HG03442 (cell line): ENCODE results near the gene INPPL1.
"Not testable (repeated sequence)": the region's sequence is repeated elsewhere in the genome, so short reads cannot be mapped to it uniquely, and the experiment has no call there.

Experiments
- ATAC-seq: cut with Tn5 transposase; IDR thresholded peaks from one replicate; pipeline ENCODE4 v1.9.1; 2021; ENCODE audit warnings: mild to moderate bottlenecking, moderate library complexity; ENCODE audit not compliant: unreplicated experiment

INPPL1 gene

DNA sequence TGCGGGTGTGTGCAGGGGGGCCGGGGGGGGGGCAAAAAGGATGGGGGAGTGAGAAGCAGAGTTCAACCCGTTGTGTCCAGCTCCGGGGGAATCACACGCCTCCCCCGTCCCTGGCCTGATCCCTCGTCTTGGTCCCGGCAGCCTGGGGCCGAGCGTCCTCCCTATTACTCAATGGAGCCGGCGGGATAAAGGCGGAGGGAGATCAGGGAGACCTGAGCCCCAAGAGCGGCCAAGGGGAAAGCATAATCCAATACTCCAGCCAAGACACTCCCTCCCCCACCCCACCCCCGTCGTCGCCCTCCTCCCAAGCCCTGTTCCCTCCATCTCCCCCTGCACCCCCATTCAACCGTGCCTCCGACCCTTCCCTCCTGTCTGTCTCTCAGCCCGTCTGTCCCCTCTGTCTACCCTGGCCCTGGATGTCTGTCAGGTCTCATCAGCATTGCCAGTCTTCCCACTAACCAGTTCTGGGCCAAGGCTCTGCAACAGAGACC is 16.8 kb downstream of the INPPL1 start:
- no peak for ATAC-seq

- ATAC-seq, result no peak
Measured at GRCh38 chr11:72242141-72242540, 17.6 kb downstream of the INPPL1 start.

DNA sequence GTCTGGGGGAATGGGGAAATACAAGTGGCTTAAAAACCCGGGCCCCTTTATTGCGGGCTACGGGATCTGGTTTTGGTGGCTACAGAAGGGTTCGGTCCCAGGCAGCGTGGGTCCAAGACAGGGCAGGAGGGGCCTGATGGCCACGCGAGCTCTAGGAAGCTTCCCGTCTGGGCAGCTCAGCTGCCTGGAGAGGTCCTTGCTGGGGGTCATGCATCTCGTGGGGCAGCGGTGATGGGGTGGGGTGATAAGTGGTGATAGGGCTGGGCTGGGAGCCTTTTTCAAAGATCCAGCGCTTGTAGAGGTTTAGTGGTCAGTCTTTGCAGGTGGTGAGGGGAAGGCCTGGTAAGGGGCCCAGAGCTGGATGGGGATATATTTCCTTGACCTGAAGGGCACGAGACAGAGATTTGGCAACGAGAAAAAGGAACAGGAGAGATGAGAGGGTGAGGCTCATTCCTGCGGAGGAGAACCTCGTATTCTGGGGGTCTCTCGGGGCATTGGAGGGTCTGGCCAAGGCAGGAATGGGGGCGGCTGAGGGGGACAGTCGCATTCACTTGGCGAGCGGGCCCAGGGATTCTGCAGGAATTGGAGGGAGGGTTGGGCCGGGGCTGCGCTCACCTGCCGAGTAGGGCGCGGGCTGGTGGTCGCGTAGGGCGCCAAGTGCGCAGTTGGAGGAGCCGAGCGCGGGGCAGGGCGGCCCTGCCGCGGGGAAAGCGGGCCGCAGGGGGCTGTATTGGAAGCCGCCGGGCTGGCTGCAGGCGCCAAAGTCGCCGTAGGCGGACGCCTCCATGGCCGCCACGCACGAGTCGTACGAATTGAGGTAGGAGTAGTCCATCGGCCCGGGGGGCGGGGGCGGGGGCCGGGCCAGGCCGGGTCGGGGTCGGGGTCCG is 18.8 kb downstream of the INPPL1 start:
- ATAC-seq, result no peak

GRCh38 chr11:72244060-72244360 is 19.4 kb downstream of the INPPL1 start, which contains the start of gene PHOX2A:
Gene PHOX2A (minus strand): TSS chr11:72244176. CDS start chr11:72244004, 172 bp downstream.
- no peak for ATAC-seq

- no peak for ATAC-seq
Measured at GRCh38 chr11:72244361-72245262, 20.0 kb downstream of the INPPL1 start.

GRCh38 chr11:72245263-72245816 is 20.8 kb downstream of the INPPL1 start:
- ATAC-seq, result no peak

DNA sequence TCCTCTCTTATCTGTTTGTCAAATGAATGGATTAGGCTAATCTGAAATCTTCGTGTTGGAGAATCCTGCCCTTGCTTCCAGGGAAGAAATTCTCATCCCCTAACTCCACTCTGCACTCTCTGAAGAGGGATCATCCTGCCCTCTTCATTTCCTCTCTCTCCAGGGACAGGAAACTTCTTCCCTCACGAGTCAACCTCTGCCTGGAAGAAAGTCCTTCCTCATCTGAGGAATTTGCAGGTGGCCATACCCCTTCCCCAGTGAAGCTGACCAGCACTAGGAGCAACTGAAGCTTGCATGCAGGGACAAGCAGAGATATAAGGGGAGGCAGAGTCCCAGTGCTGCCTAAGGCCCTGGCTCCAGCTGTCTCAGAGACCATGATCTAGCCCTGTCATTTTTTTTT is 23.0 kb downstream of the INPPL1 start:
- ATAC-seq, result no peak

GRCh38 chr11:72249961-72250360 is 25.4 kb downstream of the INPPL1 start:
- no peak for ATAC-seq

DNA sequence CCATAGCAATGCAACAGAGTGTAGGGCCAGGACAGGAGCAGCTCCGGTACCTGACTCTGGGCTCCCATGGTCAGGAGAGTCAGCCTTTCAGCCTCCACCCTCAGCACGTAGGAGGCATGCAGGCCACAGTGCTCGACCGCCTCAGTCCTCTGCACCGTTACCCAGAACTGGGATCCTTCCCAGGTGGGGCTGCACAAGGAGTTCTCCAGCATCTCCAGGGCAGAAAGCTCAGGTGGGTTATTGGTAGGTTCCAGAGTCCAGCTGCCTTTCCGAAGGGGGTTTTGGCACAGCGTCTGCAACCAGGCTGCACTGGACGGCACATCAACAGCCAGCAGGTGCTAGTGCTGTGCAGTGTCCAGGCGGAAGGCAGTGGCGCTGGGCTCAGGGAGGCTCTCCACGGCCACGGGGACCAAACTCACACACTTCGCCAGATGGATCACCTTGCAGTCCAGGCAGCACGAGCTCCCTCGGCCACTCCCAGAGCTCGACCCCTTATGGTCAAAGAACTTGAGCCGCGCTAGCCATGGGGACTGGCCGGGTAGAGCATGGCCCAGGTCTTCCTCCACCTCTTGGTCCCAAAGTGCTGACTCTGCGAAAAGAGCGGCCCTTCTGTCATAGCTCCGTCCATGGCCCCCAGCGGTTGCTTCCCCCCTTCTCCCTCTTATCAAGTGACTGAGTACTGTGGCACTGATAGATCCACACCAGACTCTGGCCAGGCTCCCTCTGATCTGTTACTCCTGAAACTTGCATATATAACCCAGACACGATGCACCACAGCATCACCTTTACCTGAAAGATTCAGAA is 26.3 kb downstream of the INPPL1 start:
- no peak for ATAC-seq

DNA sequence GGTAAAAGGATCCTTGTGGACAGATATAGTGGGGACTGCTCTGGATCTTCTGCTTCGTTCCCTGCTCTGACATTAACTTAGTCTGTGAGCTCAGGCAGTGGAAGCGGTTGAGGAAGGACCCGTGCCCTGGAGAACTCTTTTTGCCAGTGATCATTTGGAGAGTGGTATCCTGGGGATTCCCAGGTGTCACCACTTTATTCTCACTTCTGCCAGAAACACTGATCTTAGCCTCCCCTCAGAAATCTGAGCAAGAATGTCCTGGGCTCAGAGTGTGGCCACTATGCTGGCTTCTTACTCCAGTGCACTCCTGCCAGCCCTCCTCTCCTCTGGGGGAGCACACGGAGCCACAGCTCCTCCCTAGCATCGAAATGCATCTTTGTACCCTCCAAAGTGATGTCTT is 27.0 kb downstream of the INPPL1 start:
- ATAC-seq, result no peak

DNA sequence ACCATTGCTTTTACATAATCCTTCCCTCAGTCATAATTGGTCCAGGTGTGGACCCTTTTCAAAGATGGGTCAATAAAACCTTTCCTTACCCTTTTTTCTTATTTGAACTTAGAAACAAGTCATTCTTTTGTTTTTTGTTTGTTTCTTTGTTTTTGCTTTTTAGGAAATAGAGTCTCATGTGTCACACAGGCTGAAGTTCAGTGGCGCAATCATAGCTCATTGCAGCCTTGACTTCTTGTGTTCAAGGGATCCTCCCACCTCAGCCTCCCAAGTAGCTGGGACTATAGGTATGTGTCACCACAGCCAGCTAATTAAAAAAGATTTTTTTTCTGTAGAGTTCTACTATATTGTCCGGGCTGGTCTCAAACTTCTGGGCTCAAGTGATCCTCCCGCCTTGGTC is 28.8 kb downstream of the INPPL1 start:
- no peak for ATAC-seq

- ATAC-seq, result no peak
Measured at GRCh38 chr11:72254299-72254993, 29.9 kb downstream of the INPPL1 start.

DNA sequence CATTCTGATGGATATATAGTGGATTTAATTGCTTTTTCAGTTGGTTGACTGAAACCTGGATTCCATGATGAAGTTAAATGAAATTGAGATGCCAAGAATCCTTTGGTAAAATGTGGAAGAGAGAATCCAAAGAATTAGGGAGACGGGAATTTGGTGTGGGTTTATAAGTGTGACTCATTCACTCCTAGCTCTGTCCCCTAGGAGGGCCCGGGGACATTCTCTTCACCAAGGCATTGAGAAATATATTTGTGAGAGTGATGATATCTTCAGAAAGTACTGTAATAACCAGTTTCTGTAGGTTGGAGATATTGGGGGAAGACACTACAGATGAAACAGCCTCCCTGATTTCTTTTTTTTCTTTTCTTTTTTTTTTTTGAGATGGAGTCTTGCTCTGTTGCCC is 33.0 kb downstream of the INPPL1 start:
- no peak for ATAC-seq

DNA sequence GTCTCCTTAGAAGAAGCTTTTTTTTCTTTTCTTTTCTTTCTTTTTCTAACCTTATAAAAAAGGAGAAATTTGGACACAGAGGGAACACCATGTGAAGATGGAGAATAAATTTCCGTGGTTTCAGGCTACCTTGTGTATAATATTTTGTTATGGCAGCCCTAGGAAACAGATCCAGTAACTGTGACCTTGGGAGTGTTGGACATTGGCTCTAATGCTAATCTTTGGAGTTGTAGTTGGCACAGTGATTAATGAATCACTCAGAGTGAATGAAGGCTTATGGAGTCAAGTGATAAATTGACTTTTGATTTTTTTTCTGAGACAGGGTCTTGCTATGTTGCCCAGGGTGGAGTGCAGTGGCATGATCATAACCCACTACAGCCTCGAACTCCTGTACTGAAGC is 34.9 kb downstream of the INPPL1 start:
- no peak for ATAC-seq

GRCh38 chr11:72260574-72260973 is 36.0 kb downstream of the INPPL1 start:
- no peak for ATAC-seq

DNA sequence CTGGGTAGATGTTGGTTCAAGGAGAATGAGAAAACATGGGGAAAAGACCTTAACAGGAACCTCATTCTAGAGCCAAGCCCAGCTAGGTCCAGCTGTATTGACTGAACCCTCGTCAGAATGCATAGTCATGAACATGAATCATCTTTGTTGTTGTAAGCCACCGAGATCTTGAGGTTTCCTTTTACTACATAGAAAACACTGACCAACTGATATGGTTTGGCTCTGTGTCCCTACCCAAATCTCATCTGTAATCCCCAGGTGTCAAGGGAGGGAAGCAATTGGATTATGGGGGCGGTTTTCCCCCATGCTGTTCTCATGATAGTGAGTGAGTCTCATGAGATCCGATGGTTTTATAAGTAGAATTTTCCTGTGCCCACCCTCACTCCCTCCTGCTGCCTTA is 38.8 kb downstream of the INPPL1 start:
- no peak for ATAC-seq

DNA sequence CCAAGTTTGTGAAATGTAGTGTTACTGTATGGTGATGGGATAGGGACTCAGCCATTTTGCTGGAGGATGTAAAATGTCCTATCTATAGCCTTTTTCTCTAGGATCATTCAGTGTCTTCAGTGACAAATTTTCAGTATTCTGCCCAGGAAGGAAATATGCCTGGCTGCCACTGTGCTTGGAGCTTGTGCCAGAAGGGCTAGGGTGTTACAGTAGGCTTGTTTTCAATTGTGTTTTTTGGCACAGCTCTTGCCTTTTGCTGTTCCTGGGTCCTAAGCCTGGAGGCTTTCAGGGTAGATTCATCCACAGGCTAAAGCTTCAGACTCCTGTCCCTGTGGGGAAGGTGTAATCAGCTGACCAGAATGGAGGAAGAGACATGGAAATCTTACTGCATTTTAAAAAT is 41.4 kb downstream of the INPPL1 start:
- ATAC-seq, result no peak

- ATAC-seq, result not testable (repeated sequence)
Measured at GRCh38 chr11:72266960-72267359, 42.4 kb downstream of the INPPL1 start.

DNA sequence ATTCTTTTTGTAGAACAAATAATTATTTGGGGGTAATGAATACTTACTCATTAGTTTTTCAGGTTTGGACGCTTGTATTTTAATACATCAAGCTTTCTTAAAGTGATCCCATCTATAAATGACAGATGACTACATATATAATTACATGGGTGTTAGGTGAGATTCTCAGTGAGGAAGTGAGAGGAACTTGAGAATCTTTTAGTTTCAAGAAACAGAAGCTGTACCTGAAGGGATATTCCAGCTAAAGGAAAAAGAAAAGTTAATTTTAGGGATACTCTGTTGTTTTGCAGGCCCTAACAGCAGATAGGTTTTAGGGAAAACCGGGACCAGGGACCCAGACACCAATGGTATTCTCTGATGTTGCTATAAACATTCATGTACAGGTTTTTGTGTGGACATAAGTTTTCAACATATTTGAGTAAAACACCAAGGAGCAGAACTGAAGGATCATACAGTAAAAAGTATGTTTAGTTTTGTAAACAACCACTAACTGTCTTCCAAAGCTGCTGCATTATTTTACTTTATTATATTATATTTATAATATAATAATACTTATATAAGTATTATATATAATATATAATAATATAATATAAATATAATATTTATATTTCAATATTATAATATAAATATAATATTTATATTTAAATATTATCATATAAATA is 43.5 kb downstream of the INPPL1 start:
- no peak for ATAC-seq

DNA sequence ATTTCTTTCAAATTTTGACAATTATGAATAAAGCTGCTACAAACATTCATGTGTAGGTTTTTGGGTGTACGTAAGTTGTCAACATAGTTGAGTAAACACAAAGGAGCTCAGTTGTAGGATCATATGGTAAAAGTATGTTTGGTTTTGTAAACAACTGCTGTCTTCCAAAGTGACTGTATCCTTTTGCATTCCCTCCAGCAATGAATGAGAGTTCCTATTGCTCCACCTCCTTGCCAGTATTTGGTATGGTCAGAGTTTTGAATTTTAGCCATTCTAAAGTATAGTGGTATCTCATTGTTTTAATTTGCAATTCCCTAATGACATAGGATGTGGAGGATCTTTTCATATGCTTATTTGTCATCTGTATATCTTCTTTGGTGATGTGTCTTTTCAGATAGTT is 47.4 kb downstream of the INPPL1 start:
- ATAC-seq, result no peak
